ENCODE data around the gene KCNIP2. TPM values are rescaled to one million over a fixed set of nuclear protein-coding genes. Genes with fewer than 3 reads are reported as not detected.

The KCNIP2 gene
- total RNA-seq, 1 donor from 2014 or later = 2.2 TPM

DNA sequence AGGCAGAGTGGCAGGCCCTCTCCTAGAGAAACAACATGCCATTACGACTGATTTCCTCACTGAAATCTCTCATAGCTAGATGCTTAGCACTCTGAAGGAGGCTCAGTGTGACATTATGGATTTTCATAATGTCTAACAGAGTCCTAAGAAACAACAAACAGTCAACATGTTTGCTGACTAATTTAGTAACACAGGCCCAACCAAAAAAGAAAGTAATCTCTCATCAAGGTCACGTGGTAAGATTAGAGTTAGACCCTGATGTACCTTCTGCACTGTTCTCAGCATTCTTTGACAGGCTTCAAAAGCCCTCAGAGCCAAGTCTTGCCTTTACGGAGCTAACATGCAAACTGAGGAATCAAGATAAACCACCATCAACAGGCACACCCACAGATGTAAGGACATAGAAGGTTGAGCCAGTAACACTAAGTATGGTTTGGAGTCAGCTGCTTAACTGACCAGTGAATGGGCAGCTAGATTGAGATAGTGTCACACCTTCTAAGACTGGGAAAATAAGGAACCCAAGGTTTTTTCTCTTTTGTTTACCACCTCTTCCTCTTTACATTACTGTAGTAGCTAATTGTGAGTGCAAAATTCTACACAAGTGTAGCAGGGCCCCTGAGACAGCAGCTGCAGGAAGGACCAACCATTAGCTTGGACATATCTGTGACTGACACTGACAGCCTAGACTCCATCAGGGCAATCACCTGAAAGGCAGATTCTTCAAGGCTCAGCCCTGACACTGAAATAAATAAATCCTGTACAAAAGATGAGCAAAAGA is 15.3 kb upstream of the KCNIP2 start:
- no peak for DNase-seq (ENCODE audit: low read depth, low spot score)
- peaks cover 17% of the 10 kb centered on the region for H3K36me3 Mint-ChIP-seq (ENCODE audit: low read depth)
- H3K4me3 Mint-ChIP-seq = no peak overlapping the region
- H3K9me3 Mint-ChIP-seq = peaks cover 8% of the 10 kb centered on the region
- no peaks in the 10 kb centered on the region for H3K27me3 Mint-ChIP-seq (ENCODE audit: low read depth)
- TF ChIP-seq, protein P1, sequence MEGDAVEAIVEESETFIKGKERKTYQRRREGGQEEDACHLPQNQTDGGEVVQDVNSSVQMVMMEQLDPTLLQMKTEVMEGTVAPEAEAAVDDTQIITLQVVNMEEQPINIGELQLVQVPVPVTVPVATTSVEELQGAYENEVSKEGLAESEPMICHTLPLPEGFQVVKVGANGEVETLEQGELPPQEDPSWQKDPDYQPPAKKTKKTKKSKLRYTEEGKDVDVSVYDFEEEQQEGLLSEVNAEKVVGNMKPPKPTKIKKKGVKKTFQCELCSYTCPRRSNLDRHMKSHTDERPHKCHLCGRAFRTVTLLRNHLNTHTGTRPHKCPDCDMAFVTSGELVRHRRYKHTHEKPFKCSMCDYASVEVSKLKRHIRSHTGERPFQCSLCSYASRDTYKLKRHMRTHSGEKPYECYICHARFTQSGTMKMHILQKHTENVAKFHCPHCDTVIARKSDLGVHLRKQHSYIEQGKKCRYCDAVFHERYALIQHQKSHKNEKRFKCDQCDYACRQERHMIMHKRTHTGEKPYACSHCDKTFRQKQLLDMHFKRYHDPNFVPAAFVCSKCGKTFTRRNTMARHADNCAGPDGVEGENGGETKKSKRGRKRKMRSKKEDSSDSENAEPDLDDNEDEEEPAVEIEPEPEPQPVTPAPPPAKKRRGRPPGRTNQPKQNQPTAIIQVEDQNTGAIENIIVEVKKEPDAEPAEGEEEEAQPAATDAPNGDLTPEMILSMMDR (conservative IDR thresholded peaks at IDR 0.05) = no peak
- no peak overlapping the region for H3K27ac Mint-ChIP-seq (ENCODE audit: unreplicated experiment)
- no peaks in the 10 kb centered on the region for H3K4me1 Mint-ChIP-seq

DNA sequence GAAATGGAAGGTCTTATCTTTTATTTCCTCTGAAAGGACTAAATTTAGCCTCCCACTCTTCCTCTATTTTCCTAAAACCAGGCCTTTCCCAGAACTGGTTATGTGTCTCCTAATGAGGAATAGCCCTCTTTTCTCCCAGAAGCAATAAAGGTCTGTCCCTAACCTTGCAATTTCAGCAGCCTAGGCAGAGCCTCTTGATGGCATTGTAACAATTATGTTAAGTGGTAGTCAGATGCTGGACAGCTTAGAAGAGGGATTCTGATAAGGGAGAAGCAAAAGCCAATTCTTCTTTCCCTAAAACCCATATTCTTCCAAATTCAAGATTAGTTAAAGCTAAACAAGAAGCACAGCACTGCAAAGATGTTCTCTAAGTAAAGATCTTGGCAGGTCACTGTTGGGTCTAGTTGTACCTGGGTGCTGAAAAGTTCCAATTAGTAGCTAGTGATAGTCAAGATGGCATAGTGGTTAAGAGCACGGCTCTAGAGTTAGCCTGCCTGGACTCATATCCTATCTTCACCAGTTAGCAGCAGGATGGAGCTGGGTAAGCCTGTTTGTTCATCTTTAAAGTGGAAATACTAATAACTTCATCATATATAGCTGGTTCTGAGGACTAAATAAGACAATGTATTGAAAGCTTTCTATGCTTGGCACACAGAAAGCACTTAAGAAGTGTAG is 14.3 kb upstream of the KCNIP2 start:
- no peak for DNase-seq (ENCODE audit: low read depth, low spot score)
- peaks cover 16% of the 10 kb centered on the region for H3K36me3 Mint-ChIP-seq (ENCODE audit: low read depth)
- peaks cover 8% of the 10 kb centered on the region for H3K9me3 Mint-ChIP-seq
- H3K4me1 Mint-ChIP-seq = no peaks in the 10 kb centered on the region
- no peak overlapping the region for H3K4me3 Mint-ChIP-seq
- TF ChIP-seq, protein P1 (conservative IDR thresholded peaks at IDR 0.05) = no peak
- H3K27me3 Mint-ChIP-seq (ENCODE audit: low read depth) = no peaks in the 10 kb centered on the region
- peak overlapping the region; percentile 78 for H3K27ac Mint-ChIP-seq (ENCODE audit: unreplicated experiment)

DNA sequence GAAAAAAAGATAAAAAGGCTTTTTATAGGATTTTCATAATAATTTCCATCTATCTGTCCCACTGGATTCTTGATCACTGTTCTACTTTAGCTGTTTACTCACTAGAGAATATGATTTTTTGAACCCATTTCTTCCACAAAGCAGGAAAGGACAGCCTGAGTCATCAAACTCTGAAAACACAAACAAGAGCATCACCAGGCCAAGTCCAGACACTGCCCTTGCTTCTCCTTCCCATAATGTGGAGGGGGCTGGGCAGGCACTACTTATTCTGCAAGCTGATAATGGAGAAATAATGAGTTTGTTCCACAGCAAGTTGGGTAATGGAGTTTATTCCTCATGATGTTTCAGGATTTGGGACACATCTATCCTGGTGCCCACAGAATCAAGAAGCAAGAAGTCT is 13.0 kb upstream of the KCNIP2 start:
- Mint-ChIP-seq H3K27me3 (ENCODE audit: low read depth) (no peaks in the 10 kb centered on the region), H3K4me3 (no peak overlapping the region), H3K36me3 (ENCODE audit: low read depth) (peaks cover 13% of the 10 kb centered on the region), H3K9me3 (peaks cover 8% of the 10 kb centered on the region), H3K27ac (ENCODE audit: unreplicated experiment) (no peak overlapping the region), H3K4me1 (no peaks in the 10 kb centered on the region)
- DNase-seq (ENCODE audit: low read depth, low spot score) = no peak
- TF ChIP-seq, protein P1 (conservative IDR thresholded peaks at IDR 0.05) = no peak

DNA sequence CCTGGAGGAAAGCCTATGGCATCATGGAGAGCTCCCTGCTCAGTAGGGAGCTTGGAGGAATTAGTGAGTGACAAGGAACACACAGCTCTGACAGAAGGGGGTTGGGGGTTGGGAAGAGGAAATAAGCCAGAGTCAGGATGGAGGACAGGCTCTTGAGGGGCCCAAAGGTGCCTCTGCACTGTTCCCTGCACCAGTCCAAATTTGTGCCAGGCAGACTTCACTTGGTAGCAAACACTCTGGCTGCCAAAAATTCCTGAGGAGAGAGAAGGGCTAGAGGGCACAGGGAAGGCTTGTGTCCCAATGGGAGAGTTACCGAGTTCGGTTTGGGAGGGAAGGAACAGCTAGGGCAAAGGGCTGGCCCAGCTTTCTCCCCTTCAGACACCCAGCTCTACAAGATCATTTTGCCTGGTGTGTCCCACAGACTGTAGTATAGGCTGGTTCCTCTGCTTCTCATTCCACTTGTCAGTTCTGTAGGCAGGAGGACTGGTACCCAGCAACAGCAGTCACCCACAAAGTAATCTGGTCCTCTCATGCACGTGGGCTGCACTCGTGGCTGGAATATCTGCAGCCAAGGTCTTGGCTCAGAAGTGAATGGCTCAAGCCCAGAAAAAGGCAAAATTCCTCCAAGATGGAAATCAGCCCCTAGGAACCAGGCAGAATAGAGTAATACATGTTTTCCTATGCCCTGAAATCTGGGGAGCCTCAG is 8.0 kb upstream of the KCNIP2 start:
- no peak for DNase-seq (ENCODE audit: low read depth, low spot score)
- no peaks in the 10 kb centered on the region for H3K36me3 Mint-ChIP-seq (ENCODE audit: low read depth)
- no peak overlapping the region for H3K4me3 Mint-ChIP-seq
- H3K9me3 Mint-ChIP-seq = no peaks in the 10 kb centered on the region
- TF ChIP-seq, protein P1 (conservative IDR thresholded peaks at IDR 0.05) = no peak
- H3K27ac Mint-ChIP-seq (ENCODE audit: unreplicated experiment) = no peak overlapping the region
- H3K27me3 Mint-ChIP-seq (ENCODE audit: low read depth) = no peaks in the 10 kb centered on the region
- H3K4me1 Mint-ChIP-seq = peaks cover 3% of the 10 kb centered on the region

DNA sequence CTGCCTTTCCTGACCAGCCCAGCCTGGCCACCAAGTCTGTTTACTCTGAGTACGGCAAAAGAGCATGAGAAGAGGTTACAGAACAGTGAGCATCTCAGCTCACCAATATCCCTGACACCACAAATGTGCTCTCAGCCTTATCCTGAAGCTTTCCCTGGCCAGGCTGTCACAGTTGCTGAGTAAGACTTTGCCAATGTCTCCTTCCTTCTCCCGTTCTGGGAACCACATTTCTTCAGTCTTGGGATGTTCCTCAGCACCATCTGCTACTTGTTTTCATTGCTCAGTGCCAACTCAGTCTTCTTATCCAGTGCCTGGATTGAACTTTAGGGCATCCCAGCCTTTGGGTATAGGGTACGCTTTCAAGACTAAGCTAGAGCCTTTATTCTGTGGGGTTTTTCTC is 7.1 kb upstream of the KCNIP2 start:
- TF ChIP-seq, protein P1 (conservative IDR thresholded peaks at IDR 0.05) = no peak
- no peak overlapping the region for H3K4me3 Mint-ChIP-seq
- peaks cover 3% of the 10 kb centered on the region for H3K4me1 Mint-ChIP-seq
- H3K27ac Mint-ChIP-seq (ENCODE audit: unreplicated experiment) = no peak overlapping the region
- no peaks in the 10 kb centered on the region for H3K36me3 Mint-ChIP-seq (ENCODE audit: low read depth)
- H3K27me3 Mint-ChIP-seq (ENCODE audit: low read depth) = no peaks in the 10 kb centered on the region
- H3K9me3 Mint-ChIP-seq = no peaks in the 10 kb centered on the region
- DNase-seq (ENCODE audit: low read depth, low spot score) = no peak

All from neural crest cell (in vitro differentiated cells).